H9 (cell line): Measurements from ENCODE around the gene IL12RB1. TPM values are rescaled to one million over a fixed set of nuclear protein-coding genes. Genes with fewer than 3 reads are reported as not detected.

ENCODE experiments used
- DNase-seq: peaks from one replicate; pipeline ENCODE4 v3.0.0-alpha.2; 2017
- H2AFZ ChIP-seq: one replicate; pipeline ENCODE4 v1.6.1; 2013; ENCODE audit warnings: mild to moderate bottlenecking, low read length, control low read depth, moderate library complexity
- H2AK5ac ChIP-seq: 2 replicates; pipeline ENCODE4 v1.6.1; 2013; ENCODE audit warnings: low read length, control low read depth, mixed read lengths; ENCODE audit not compliant: insufficient read length
- H2BK120ac ChIP-seq: one replicate; pipeline ENCODE4 v1.6.1; 2013; ENCODE audit warnings: low read depth, mild to moderate bottlenecking, low read length, control low read depth, inconsistent platforms; ENCODE audit not compliant: poor library complexity, severe bottlenecking
- H2BK12ac ChIP-seq: 2 replicates; pipeline ENCODE4 v1.6.1; 2013; ENCODE audit warnings: low read length, control low read depth, mixed read lengths, low read depth; ENCODE audit not compliant: insufficient read length
- H2BK15ac ChIP-seq: 2 replicates; pipeline ENCODE4 v1.6.1; 2013; ENCODE audit warnings: low read depth, low read length, control low read depth
- H2BK20ac ChIP-seq: one replicate; pipeline ENCODE4 v1.6.1; 2013; ENCODE audit warnings: low read depth, mild to moderate bottlenecking, low read length, control low read depth, inconsistent platforms; ENCODE audit not compliant: poor library complexity, severe bottlenecking
- H2BK5ac ChIP-seq: 2 replicates; pipeline ENCODE4 v1.6.1; 2013; ENCODE audit warnings: low read length, control low read depth, mixed read lengths; ENCODE audit not compliant: insufficient read length
- H3K14ac ChIP-seq: 2 replicates; pipeline ENCODE4 v1.6.1; 2013; ENCODE audit warnings: low read length, control low read depth; ENCODE audit not compliant: insufficient read depth
- H3K18ac ChIP-seq: 2 replicates; pipeline ENCODE4 v1.6.1; 2013; ENCODE audit warnings: low read depth, mild to moderate bottlenecking, mixed read lengths, low read length, control low read depth; ENCODE audit not compliant: insufficient read length
- H3K23ac ChIP-seq: 2 replicates; pipeline ENCODE4 v1.6.1; 2013; ENCODE audit warnings: low read length, control low read depth, mixed read lengths, low read depth; ENCODE audit not compliant: insufficient read length
- H3K23me2 ChIP-seq: 2 replicates; pipeline ENCODE4 v1.6.1; 2013; ENCODE audit warnings: low read depth, mild to moderate bottlenecking, mixed read lengths, low read length, control low read depth; ENCODE audit not compliant: insufficient read length, poor library complexity, severe bottlenecking
- H3K27ac ChIP-seq: 2 replicates; pipeline ENCODE4 v1.5.1; 2013; ENCODE audit warnings: low read length, control low read depth, mixed read lengths, low read depth; ENCODE audit not compliant: insufficient read length
- H3K27me3 ChIP-seq: 2 replicates; pipeline ENCODE4 v1.6.1; 2013; ENCODE audit warnings: low read length, control low read depth, inconsistent platforms; ENCODE audit not compliant: insufficient read depth
- H3K4ac ChIP-seq: 2 replicates; pipeline ENCODE4 v1.6.1; 2013; ENCODE audit warnings: low read depth, mild to moderate bottlenecking, control low read depth, inconsistent platforms, low read length, moderate library complexity
- H3K4me1 ChIP-seq: 2 replicates; pipeline ENCODE4 v1.6.1; 2013; ENCODE audit warnings: low read length, control low read depth, inconsistent platforms; ENCODE audit not compliant: insufficient read depth
- H3K4me2 ChIP-seq: 2 replicates; pipeline ENCODE4 v1.6.1; 2013; ENCODE audit warnings: low read length, control low read depth, mixed read lengths; ENCODE audit not compliant: insufficient read length, insufficient read depth
- H3K56ac ChIP-seq: 2 replicates; pipeline ENCODE4 v1.6.1; 2013; ENCODE audit warnings: low read depth, mild to moderate bottlenecking, mixed read lengths, low read length, control low read depth; ENCODE audit not compliant: insufficient read length
- H3K79me1 ChIP-seq: 2 replicates; pipeline ENCODE4 v1.6.1; 2013; ENCODE audit warnings: low read depth, mild to moderate bottlenecking, moderate library complexity, low read length, control low read depth, inconsistent platforms; ENCODE audit not compliant: insufficient read depth, poor library complexity, severe bottlenecking
- H3K79me2 ChIP-seq: 2 replicates; pipeline ENCODE4 v1.6.1; 2013; ENCODE audit warnings: low read length, control low read depth, inconsistent platforms; ENCODE audit not compliant: insufficient read depth
- H3K9ac ChIP-seq: 2 replicates; pipeline ENCODE4 v1.6.1; 2013; ENCODE audit warnings: low read length, control low read depth, mixed read lengths; ENCODE audit not compliant: insufficient read length; ENCODE audit errors: extremely low read depth
- H3K9me3 ChIP-seq: one replicate; pipeline ENCODE4 v1.6.1; 2013; ENCODE audit warnings: low read depth, low read length, inconsistent platforms; ENCODE audit not compliant: control insufficient read depth
- H3T11ph ChIP-seq: one replicate; pipeline ENCODE4 v1.6.1; 2013; ENCODE audit warnings: mild to moderate bottlenecking, low read length, control low read depth, inconsistent platforms
- H4K20me1 ChIP-seq: one replicate; pipeline ENCODE4 v1.6.1; 2013; ENCODE audit not compliant: control insufficient read depth, insufficient read length, insufficient read depth
- H4K5ac ChIP-seq: 2 replicates; pipeline ENCODE4 v1.6.1; 2013; ENCODE audit warnings: low read depth, mild to moderate bottlenecking, mixed read lengths, low read length, control low read depth; ENCODE audit not compliant: insufficient read length
- H4K8ac ChIP-seq: replicated peaks from 2 replicates; pipeline ENCODE4 v1.6.1; 2013; ENCODE audit warnings: low read length, control low read depth, mixed read lengths, low read depth; ENCODE audit not compliant: insufficient read length
- H4K91ac ChIP-seq: 2 replicates; pipeline ENCODE4 v1.6.1; 2013; ENCODE audit warnings: low read depth, mild to moderate bottlenecking, moderate library complexity, mixed read lengths, low read length, control low read depth; ENCODE audit not compliant: insufficient read length
- H3K27ac Mint-ChIP-seq, 3 experiments: 2 replicates in 2 of 3; 3 replicates in 1 of 3; pipeline ENCODE4 v1.8.0; 2020 to 2021; ENCODE audit warnings: mixed read lengths in 3 of 3, mild to moderate bottlenecking in 1 of 3, moderate library complexity in 1 of 3
- H3K27me3 Mint-ChIP-seq: 2 replicates; pipeline ENCODE4 v1.8.0; 2021; ENCODE audit warnings: low read depth, mild to moderate bottlenecking, moderate library complexity, mixed read lengths
- H3K36me3 Mint-ChIP-seq, 3 experiments: 2 replicates in 2 of 3; 3 replicates in 1 of 3; pipeline ENCODE4 v1.8.0; 2020 to 2021; ENCODE audit warnings: low read depth in 3 of 3, mixed read lengths in 3 of 3; ENCODE audit not compliant: insufficient read depth in 1 of 3
- H3K4me1 Mint-ChIP-seq, 2 experiments: 2 replicates each; pipeline ENCODE4 v1.8.0; 2020; ENCODE audit warnings: mixed read lengths in 2 of 2
- H3K4me3 Mint-ChIP-seq, 2 experiments: 2 replicates in 1 of 2; 3 replicates in 1 of 2; pipeline ENCODE4 v1.8.0; 2020 to 2021; ENCODE audit warnings: mild to moderate bottlenecking in 2 of 2, mixed read lengths in 2 of 2, moderate library complexity in 1 of 2
- H3K9me3 Mint-ChIP-seq, 2 experiments: 2 replicates in 1 of 2; 3 replicates in 1 of 2; pipeline ENCODE4 v1.8.0; 2020; ENCODE audit warnings: mild to moderate bottlenecking in 2 of 2, mixed read lengths in 2 of 2, moderate library complexity in 1 of 2
- CTCF ChIP-seq: fragments of 200-600 bp; sonication (generic); conservative IDR thresholded peaks from 3 replicates; pipeline ENCODE4 v1.8.0; 2021; ENCODE audit warnings: antibody characterized with exemption, mild to moderate bottlenecking
- whole genome bisulfite sequencing: extraction: QIAGEN DNeasy Blood & Tissue Kit; methylation state at CpG from one replicate; pipeline ENCODE4 v1.1.7; 2013; ENCODE audit warnings: missing lambda C conversion rate, low lambda C conversion rate, mixed read lengths; ENCODE audit not compliant: insufficient read length; ENCODE audit errors: extremely low coverage; 5-methylcytosine and 5-hydroxymethylcytosine counted together
- total RNA-seq: library from RNA; stranded (reverse); gene quantifications from 2 replicates; pipeline ENCODE4 v1.2.1, GENCODE V29; 2021

The IL12RB1 gene
- total RNA-seq, 1 experiment from 2014 or later: not detected

DNA sequence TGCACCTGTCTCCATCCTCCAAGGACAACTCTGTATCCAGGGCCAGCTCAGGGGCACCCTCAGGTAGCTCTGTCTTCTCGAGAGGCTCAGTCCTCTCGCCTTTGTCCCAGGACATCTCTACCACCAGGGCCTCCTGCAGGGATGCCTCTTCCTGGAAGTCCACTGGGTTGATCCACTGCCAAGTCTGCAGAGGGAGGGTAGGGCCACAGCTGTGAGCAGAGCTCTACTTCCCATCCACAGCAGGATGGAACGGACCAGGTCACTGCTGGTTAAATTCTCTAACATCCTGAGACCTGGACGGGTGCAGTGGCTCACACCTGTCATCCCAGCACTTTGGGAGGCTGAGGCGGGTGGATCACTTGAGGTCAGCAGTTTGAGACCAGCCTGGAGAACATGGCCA, 26.8 kb downstream of the IL12RB1 start:
- Histone ChIP-seq H3K27me3 (no peaks in the 10 kb centered on the region), H3K79me1 (no peaks in the 10 kb centered on the region), H3K23me2 (no peaks in the 10 kb centered on the region), H3K14ac (no peak overlapping the region), H3K9me3 (no peaks in the 10 kb centered on the region), H3K23ac (no peak overlapping the region), H3K4me1 (no peaks in the 10 kb centered on the region), H3K4me2 (no peak overlapping the region), H2AK5ac (no peak overlapping the region), H3T11ph (no peak overlapping the region), H3K27ac (no peak overlapping the region), H3K9ac (no peak overlapping the region), H3K79me2 (no peaks in the 10 kb centered on the region), H2AFZ (no peak overlapping the region), H3K4ac (no peak overlapping the region), H3K18ac (no peak overlapping the region), H4K5ac (no peak overlapping the region), H2BK15ac (no peak overlapping the region), H2BK120ac (no peak overlapping the region), H4K8ac (no peak overlapping the region), H4K20me1 (no peaks in the 10 kb centered on the region), H2BK12ac (no peak overlapping the region), H4K91ac (no peak overlapping the region), H3K56ac (no peak overlapping the region), H2BK5ac (no peak overlapping the region), H2BK20ac (no peak overlapping the region)
- Mint-ChIP-seq H3K27ac (no peak overlapping the region), H3K4me3 (no peak overlapping the region), H3K27me3 (peaks cover 6% of the 10 kb centered on the region; the same call in 1 of the 2 replicates), H3K36me3 (no peaks in the 10 kb centered on the region), H3K4me1 (peaks cover 0 to 21% of the 10 kb centered on the region in 2 experiments; a peak in 3 of 4 replicates), H3K9me3 (peaks cover 0 to 4% of the 10 kb centered on the region in 2 experiments; a peak in 3 of 5 replicates)
- no peak for TF ChIP-seq CTCF
- no peak for DNase-seq
- WGBS: no CpG with 5 or more reads among the region's 5 CpGs
